Measurements from ENCODE around the gene HPSE.

HPSE gene

DNA sequence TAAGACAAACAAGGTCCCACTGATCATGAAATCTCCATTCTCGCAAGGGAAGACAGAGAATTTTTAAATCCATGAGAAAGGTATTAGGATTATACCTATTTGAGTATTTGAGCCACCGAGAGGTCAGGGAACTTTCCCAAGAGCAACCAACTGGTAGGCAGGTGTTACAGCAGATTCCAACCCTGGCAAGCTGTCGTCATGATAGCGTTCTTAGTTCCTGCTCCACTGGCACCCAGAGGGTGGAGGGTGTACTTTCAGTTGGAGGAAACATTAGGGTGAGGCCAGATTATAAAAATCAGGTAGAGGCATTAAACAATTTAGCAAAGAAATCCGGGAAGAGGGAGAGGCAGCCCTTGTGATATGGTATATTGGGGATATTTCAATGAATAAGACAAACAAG lies 73.3 kb downstream of the HPSE start:
- H3K27me3 ChIP-seq (ENCODE audit: low read depth, low read length) = no peaks in the 10 kb centered on the region
- peak overlapping the region; percentile 29 for H3K27ac ChIP-seq (ENCODE audit: low read length)
- peaks cover 3 to 5% of the 10 kb centered on the region in 2 donors for H3K36me3 ChIP-seq (ENCODE audit: control insufficient read depth in 1 of 2, insufficient read depth in 2 of 2, low read length in 2 of 2)
- no peaks in the 10 kb centered on the region for H3K4me1 ChIP-seq (ENCODE audit: control insufficient read depth in 1 of 2, insufficient read depth in 2 of 2, low read length in 2 of 2)
- H3K9me3 ChIP-seq (ENCODE audit: control insufficient read depth in 1 of 2, low read length in 2 of 2) = no peaks in the 10 kb centered on the region
- H3K4me3 ChIP-seq (ENCODE audit: low read depth in 1 of 2, low read length in 2 of 2) = no peak overlapping the region

DNA sequence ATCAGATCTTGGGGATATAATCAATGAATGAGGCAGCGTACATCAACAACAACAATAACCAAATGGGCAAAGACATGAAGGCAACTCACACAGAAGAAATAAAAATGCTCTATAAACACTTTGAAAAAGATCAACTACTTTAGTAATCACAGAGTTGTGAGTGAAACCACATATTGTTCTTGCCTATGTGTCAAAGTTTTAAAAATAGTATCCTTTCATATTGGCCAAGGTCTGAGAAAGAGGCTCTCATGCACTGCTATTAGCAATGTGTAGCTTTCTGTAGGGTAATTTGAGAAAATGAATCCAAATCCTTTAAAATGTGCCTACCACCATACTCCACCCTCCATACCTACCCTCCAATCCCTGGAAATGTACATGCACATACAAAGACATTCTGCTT lies 75.1 kb downstream of the HPSE start:
- Histone ChIP-seq H3K36me3 (ENCODE audit: control insufficient read depth in 1 of 2, insufficient read depth in 2 of 2, low read length in 2 of 2) (peaks cover 0 to 3% of the 10 kb centered on the region in 2 donors), H3K4me1 (ENCODE audit: control insufficient read depth in 1 of 2, insufficient read depth in 2 of 2, low read length in 2 of 2) (no peaks in the 10 kb centered on the region), H3K9me3 (ENCODE audit: control insufficient read depth in 1 of 2, low read length in 2 of 2) (no peaks in the 10 kb centered on the region), H3K4me3 (ENCODE audit: low read depth in 1 of 2, low read length in 2 of 2) (no peak overlapping the region), H3K27ac (ENCODE audit: low read length) (no peak overlapping the region), H3K27me3 (ENCODE audit: low read depth, low read length) (no peaks in the 10 kb centered on the region)

DNA sequence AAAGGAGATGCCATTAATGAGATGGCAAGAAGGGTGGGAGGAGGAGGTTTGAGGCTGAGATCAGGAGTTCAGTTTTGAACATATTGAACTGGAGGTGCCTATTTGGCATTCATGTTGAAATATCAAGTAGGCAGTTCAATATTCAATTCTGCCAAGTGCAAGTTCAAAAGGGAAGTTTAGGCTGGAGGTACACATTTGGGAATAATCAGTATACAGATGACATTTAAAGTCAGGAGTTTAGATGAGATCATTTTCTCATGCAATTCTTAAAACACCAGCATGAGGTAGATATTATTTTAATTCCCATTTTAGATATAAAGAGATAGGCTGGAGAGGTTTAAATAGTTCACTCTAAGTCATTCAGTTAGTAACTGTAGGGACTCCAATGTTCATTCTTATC lies 76.2 kb downstream of the HPSE start:
- H3K4me3 ChIP-seq (ENCODE audit: low read depth in 1 of 2, low read length in 2 of 2) = no peak overlapping the region
- no peak overlapping the region for H3K27ac ChIP-seq (ENCODE audit: low read length)
- no peaks in the 10 kb centered on the region for H3K4me1 ChIP-seq (ENCODE audit: control insufficient read depth in 1 of 2, insufficient read depth in 2 of 2, low read length in 2 of 2)
- no peaks in the 10 kb centered on the region for H3K36me3 ChIP-seq (ENCODE audit: control insufficient read depth in 1 of 2, insufficient read depth in 2 of 2, low read length in 2 of 2)
- H3K27me3 ChIP-seq (ENCODE audit: low read depth, low read length) = no peaks in the 10 kb centered on the region
- no peaks in the 10 kb centered on the region for H3K9me3 ChIP-seq (ENCODE audit: control insufficient read depth in 1 of 2, low read length in 2 of 2)

DNA sequence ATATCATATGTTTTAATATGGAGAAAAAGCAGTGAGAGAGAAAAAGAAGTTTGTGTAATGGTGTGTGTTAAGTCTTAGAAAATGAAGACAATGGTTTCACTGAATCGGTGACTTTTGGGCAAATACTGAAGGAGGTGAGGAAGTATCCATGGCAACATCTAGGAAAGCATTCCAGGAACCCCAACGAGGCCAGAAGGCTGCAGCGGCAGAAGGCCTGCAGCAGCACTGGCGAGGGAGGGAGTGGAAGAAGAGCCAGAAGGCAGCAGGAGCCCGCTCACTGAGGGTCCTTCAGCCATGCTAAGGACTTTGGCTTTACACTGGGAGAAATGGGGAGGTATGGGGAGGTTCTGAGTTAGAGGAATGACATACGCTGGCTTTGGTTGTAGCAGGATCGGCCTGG lies 76.8 kb downstream of the HPSE start:
- Histone ChIP-seq H3K36me3 (ENCODE audit: control insufficient read depth in 1 of 2, insufficient read depth in 2 of 2, low read length in 2 of 2) (no peaks in the 10 kb centered on the region), H3K27ac (ENCODE audit: low read length) (no peak overlapping the region), H3K27me3 (ENCODE audit: low read depth, low read length) (no peaks in the 10 kb centered on the region), H3K4me3 (ENCODE audit: low read depth in 1 of 2, low read length in 2 of 2) (no peak overlapping the region), H3K9me3 (ENCODE audit: control insufficient read depth in 1 of 2, low read length in 2 of 2) (no peaks in the 10 kb centered on the region), H3K4me1 (ENCODE audit: control insufficient read depth in 1 of 2, insufficient read depth in 2 of 2, low read length in 2 of 2) (no peaks in the 10 kb centered on the region)

DNA sequence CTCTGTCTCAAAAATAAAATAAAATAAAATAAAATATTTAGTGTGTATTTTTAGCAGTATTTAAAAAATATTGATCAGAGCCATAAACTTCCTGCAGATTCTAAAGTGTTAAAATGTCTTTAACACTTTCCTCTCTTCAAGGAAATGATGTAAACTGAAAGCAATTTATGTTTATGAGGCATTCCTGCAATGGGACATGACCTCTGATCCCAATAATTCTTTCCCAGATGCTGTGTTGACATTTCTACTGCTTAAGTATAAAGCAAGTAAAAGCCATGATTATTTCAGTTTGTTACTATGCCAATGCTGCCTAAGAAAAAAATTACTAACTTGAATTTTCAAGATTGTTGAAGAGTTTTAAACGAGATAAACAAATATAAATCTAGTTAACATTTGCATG lies 79.1 kb downstream of the HPSE start:
- Histone ChIP-seq H3K36me3 (ENCODE audit: control insufficient read depth in 1 of 2, insufficient read depth in 2 of 2, low read length in 2 of 2) (no peaks in the 10 kb centered on the region), H3K4me1 (ENCODE audit: control insufficient read depth in 1 of 2, insufficient read depth in 2 of 2, low read length in 2 of 2) (no peaks in the 10 kb centered on the region), H3K27ac (ENCODE audit: low read length) (no peak overlapping the region), H3K27me3 (ENCODE audit: low read depth, low read length) (no peaks in the 10 kb centered on the region), H3K9me3 (ENCODE audit: control insufficient read depth in 1 of 2, low read length in 2 of 2) (no peaks in the 10 kb centered on the region), H3K4me3 (ENCODE audit: low read depth in 1 of 2, low read length in 2 of 2) (no peak overlapping the region)

DNA sequence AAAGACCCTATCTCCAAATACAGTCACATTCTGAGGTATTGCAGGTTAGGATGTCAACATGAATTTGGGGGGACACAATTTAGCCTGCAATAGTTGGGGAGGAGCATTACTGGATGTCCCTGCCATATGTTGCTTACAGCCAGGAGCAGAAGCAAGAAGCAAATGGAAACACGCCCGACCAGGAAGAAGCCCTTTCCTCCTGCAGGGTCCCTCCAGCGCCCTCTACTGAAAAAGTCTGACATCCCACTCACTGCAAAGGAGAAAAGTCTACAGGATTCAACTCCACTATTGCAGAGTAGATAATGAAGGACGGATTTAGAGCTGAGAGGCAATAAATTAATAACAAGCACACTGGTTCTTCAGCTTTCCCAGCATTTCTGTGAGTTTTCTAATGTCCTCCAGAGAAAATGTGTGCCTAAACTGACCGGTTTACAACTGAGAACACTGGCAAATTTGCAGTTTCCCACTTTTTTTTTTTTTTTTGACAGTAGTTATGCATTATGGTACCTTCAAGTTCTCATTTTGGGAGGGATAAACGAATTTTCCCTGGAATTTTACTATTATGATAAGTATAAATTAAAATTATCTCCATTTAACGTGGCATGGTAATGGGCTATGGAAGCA lies 81.8 kb downstream of the HPSE start:
- Histone ChIP-seq H3K9me3 (ENCODE audit: control insufficient read depth in 1 of 2, low read length in 2 of 2) (no peaks in the 10 kb centered on the region), H3K27ac (ENCODE audit: low read length) (no peak overlapping the region), H3K4me1 (ENCODE audit: control insufficient read depth in 1 of 2, insufficient read depth in 2 of 2, low read length in 2 of 2) (no peaks in the 10 kb centered on the region), H3K36me3 (ENCODE audit: control insufficient read depth in 1 of 2, insufficient read depth in 2 of 2, low read length in 2 of 2) (no peaks in the 10 kb centered on the region), H3K27me3 (ENCODE audit: low read depth, low read length) (no peaks in the 10 kb centered on the region), H3K4me3 (ENCODE audit: low read depth in 1 of 2, low read length in 2 of 2) (no peak overlapping the region)

DNA sequence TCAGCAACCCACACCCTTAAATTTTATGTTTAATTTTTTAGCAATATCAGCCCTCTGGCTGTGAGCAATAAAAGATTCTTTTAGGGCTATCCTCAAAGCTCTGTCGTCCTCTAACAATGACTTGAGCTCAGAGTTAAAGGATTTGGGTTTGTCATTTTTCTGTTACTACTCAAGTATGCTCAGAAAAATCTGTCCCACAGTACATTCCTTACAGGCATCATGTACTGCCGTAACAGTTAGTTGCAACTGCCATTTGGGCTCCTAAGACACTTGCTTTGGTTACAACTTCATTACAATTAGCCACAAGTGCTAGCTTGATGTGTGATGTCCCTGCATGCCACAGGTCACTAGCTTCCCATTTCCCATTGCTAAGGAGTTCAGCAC lies 83.2 kb downstream of the HPSE start:
- Histone ChIP-seq H3K4me3 (ENCODE audit: low read depth in 1 of 2, low read length in 2 of 2) (no peak overlapping the region), H3K36me3 (ENCODE audit: control insufficient read depth in 1 of 2, insufficient read depth in 2 of 2, low read length in 2 of 2) (no peaks in the 10 kb centered on the region), H3K9me3 (ENCODE audit: control insufficient read depth in 1 of 2, low read length in 2 of 2) (no peaks in the 10 kb centered on the region), H3K27me3 (ENCODE audit: low read depth, low read length) (no peaks in the 10 kb centered on the region), H3K4me1 (ENCODE audit: control insufficient read depth in 1 of 2, insufficient read depth in 2 of 2, low read length in 2 of 2) (no peaks in the 10 kb centered on the region), H3K27ac (ENCODE audit: low read length) (no peak overlapping the region)

DNA sequence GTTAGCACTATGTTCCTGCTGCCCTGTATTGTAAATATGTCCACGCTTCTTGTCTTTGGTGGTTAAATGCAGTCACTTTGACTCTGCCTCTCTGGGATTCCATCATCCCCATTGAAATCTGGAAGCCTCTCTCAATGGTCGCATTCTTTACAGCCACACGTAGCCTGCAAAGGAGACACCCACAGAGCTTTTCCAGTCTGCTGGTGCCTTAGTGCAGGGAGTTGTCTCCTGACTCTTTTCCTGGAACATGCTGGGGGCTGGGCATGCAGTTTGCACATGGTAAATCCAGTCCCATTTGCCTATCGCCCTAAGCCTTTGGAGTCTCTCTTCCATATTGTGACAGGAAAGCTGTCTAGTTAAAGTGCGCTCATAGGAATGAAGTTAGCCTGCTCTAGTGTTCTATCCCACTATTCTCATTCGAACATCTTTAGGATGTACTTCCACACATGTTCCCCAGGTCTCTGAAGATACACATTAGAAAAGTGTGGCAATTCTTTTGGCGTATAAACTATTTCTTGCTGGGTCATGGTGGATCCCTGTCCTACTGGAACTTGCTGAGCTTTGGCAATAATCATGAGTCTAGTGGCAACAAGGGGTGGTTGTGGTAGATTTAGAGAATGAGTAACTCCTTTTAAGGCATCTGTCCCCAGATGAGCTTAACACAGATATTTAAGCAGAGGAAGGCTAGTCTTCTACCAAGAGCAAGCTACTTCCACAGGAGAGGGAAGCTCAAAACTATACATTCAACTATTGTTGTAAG lies 83.8 kb downstream of the HPSE start:
- Histone ChIP-seq H3K27me3 (ENCODE audit: low read depth, low read length) (no peaks in the 10 kb centered on the region), H3K27ac (ENCODE audit: low read length) (no peak overlapping the region), H3K9me3 (ENCODE audit: control insufficient read depth in 1 of 2, low read length in 2 of 2) (no peaks in the 10 kb centered on the region), H3K36me3 (ENCODE audit: control insufficient read depth in 1 of 2, insufficient read depth in 2 of 2, low read length in 2 of 2) (no peaks in the 10 kb centered on the region), H3K4me1 (ENCODE audit: control insufficient read depth in 1 of 2, insufficient read depth in 2 of 2, low read length in 2 of 2) (no peaks in the 10 kb centered on the region), H3K4me3 (ENCODE audit: low read depth in 1 of 2, low read length in 2 of 2) (no peak overlapping the region)

DNA sequence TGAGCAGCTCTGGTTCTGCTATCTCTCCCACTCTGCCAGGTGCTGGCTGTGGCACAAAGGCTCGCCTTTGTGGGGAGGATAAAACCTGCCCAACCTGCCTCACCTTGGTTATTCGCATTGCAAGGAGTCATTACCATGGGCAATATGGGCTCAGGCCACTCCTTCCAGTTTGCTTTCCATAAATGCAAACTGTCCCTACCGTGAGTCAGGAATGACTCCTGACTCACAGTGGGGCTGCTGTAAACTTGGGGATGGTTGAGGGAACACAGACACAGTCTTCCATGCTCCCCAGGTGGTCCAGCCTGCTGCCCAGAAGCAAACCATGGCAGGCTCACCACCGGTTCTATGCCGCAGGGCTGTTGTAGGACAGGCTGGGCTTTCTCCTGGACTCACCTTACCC lies 86.2 kb downstream of the HPSE start:
- Histone ChIP-seq H3K36me3 (ENCODE audit: control insufficient read depth in 1 of 2, insufficient read depth in 2 of 2, low read length in 2 of 2) (no peaks in the 10 kb centered on the region), H3K9me3 (ENCODE audit: control insufficient read depth in 1 of 2, low read length in 2 of 2) (no peaks in the 10 kb centered on the region), H3K27me3 (ENCODE audit: low read depth, low read length) (no peaks in the 10 kb centered on the region), H3K4me1 (ENCODE audit: control insufficient read depth in 1 of 2, insufficient read depth in 2 of 2, low read length in 2 of 2) (no peaks in the 10 kb centered on the region), H3K27ac (ENCODE audit: low read length) (no peak overlapping the region), H3K4me3 (ENCODE audit: low read depth in 1 of 2, low read length in 2 of 2) (no peak overlapping the region)

DNA sequence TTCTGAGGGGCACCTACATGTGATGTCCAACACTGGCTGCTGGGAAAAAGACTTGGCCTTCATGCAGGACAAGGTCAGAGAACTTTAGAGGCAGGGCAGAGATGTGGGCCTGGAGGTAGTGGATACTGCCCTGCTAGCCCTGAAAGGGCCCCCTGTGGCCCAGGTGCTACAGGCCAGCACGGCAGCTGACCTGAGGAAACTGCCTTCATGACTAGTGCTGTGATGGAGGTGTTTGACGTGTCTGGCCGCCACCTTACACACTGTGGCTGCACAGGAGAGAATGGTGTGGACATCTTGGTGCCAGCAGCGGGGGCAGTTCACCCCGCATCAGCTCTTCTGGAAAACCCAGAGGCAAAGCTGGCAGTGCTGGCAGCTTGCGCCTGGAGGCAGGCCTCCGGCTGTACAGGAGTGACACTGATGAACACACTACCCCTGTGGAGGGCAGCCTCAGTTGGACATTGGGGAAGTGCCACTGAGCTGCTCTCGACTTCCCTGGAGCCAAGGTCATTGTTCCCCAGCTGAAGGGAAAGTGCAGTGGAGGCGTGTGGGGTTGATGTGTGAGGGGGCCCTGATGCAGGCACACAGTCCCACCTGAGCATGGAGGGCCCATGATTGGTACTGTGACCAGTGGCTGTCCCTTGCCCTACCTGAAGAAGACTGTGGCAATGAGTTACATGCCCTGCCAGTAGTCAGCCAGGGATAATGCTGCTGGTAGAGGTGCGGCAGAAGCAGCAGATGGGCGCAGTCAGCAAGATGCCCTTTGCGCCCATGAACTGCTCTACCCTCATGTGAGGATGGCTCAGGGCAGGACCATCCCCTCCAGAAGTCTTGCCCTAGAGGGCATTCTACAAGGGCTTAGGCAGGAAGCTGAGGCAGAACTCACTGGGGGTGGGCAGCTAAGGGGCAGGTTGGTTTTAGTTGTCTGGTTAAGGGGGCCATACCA lies 87.0 kb downstream of the HPSE start:
- Histone ChIP-seq H3K27me3 (ENCODE audit: low read depth, low read length) (no peaks in the 10 kb centered on the region), H3K36me3 (ENCODE audit: control insufficient read depth in 1 of 2, insufficient read depth in 2 of 2, low read length in 2 of 2) (no peaks in the 10 kb centered on the region), H3K4me1 (ENCODE audit: control insufficient read depth in 1 of 2, insufficient read depth in 2 of 2, low read length in 2 of 2) (no peaks in the 10 kb centered on the region), H3K9me3 (ENCODE audit: control insufficient read depth in 1 of 2, low read length in 2 of 2) (no peaks in the 10 kb centered on the region), H3K27ac (ENCODE audit: low read length) (no peak overlapping the region), H3K4me3 (ENCODE audit: low read depth in 1 of 2, low read length in 2 of 2) (no peak overlapping the region)
